HEK293 (cell line): Measurements from ENCODE around the gene AK5.
A peak's percentile ranks its signal among the peaks of the same experiment; 100 is the strongest.
"Not testable (repeated sequence)": the region's sequence is repeated elsewhere in the genome, so short reads cannot be mapped to it uniquely, and the experiment has no call there.

ENCODE experiments used
- CTCF ChIA-PET: fragments of 350-600 bp; formaldehyde crosslinking; extraction: SDS; loops from one replicate; lab custom pipeline; 2021; ENCODE audit warnings: antibody characterized with exemption; lab: Yijun Ruan, JAX
- POLR2A ChIA-PET: fragments of 300-600 bp; formaldehyde crosslinking; extraction: SDS; loops from one replicate; lab custom pipeline; 2020; ENCODE audit warnings: antibody characterized with exemption, inconsistent platforms; lab: Yijun Ruan, JAX
- H3K27ac ChIP-seq: fragments of 200-500 bp; sonication (Bioruptor generic); 2 replicates; pipeline ENCODE4 v1.5.1; 2014; ENCODE audit warnings: low read depth, low read length, control low read depth, inconsistent platforms; ENCODE audit errors: extremely low read depth
- H3K36me3 ChIP-seq, 2 experiments: fragments of 200-500 bp in 1 of 2; sonication (Bioruptor generic) in 1 of 2; 1 replicate in 1 of 2; 2 replicates in 1 of 2; pipeline ENCODE4 v1.5.1; 2014 to 2017; ENCODE audit warnings: inconsistent platforms in 2 of 2, low read length in 2 of 2; ENCODE audit not compliant: control insufficient read depth in 2 of 2, insufficient read depth in 1 of 2
- H3K4me1 ChIP-seq: fragments of 200-500 bp; sonication (Bioruptor generic); 2 replicates; pipeline ENCODE4 v1.5.1; 2014; ENCODE audit warnings: mild to moderate bottlenecking, low read length, inconsistent platforms; ENCODE audit not compliant: control insufficient read depth, insufficient read depth
- H3K4me3 ChIP-seq: 2 replicates; pipeline ENCODE4 v1.5.1; 2011; ENCODE audit warnings: low read depth, mild to moderate bottlenecking, control low read depth, low read length, moderate library complexity
- H3K9me3 ChIP-seq: fragments of 200-500 bp; sonication (Bioruptor generic); 2 replicates; pipeline ENCODE4 v1.5.1; 2014; ENCODE audit warnings: low read depth, low read length, inconsistent platforms; ENCODE audit not compliant: control insufficient read depth, insufficient read depth
- HOXC10 ChIP-seq: sonication (generic); formaldehyde crosslinking; IDR thresholded peaks from 2 replicates; pipeline ENCODE4 v1.8.1; 2023; ENCODE audit warnings: mild to moderate bottlenecking, missing genetic modification reagents
- MYNN ChIP-seq: fragments of 450-650 bp; formaldehyde crosslinking; IDR thresholded peaks from 2 replicates; pipeline ENCODE4 v1.5.1; 2016; ENCODE audit warnings: missing biosample characterization, missing genetic modification characterization, borderline replicate concordance
- WT1 ChIP-seq: fragments of 450-650 bp; formaldehyde crosslinking; IDR thresholded peaks from 2 replicates; pipeline ENCODE4 v1.5.1; 2016; ENCODE audit warnings: missing biosample characterization, missing genetic modification characterization
- ZBTB17 ChIP-seq: fragments of 450-650 bp; formaldehyde crosslinking; IDR thresholded peaks from 2 replicates; pipeline ENCODE4 v1.5.1; 2016; ENCODE audit warnings: missing biosample characterization, missing genetic modification characterization
- ZNF146 ChIP-seq: fragments of 450-650 bp; formaldehyde crosslinking; IDR thresholded peaks from 2 replicates; pipeline ENCODE4 v1.5.1; 2016; ENCODE audit warnings: missing biosample characterization, missing genetic modification characterization
- ZNF239 ChIP-seq: fragments of 450-650 bp; formaldehyde crosslinking; IDR thresholded peaks from 2 replicates; pipeline ENCODE4 v1.5.1; 2016; ENCODE audit warnings: missing biosample characterization, missing genetic modification characterization
- ZNF248 ChIP-seq: fragments of 450-650 bp; formaldehyde crosslinking; IDR thresholded peaks from 2 replicates; pipeline ENCODE4 v1.5.1; 2017; ENCODE audit warnings: missing biosample characterization, missing genetic modification characterization
- ZNF274 ChIP-seq, 2 experiments: fragments of 200-500 bp in 1 of 2; fragments of 450-650 bp in 1 of 2; sonication (Bioruptor generic) in 1 of 2; formaldehyde crosslinking in 1 of 2; IDR thresholded peaks; 2 replicates each; pipeline versions ENCODE4 v1.5.1 to v1.6.1; 2014 to 2016; ENCODE audit warnings: borderline replicate concordance in 1 of 2, inconsistent platforms in 1 of 2, low read length in 1 of 2, missing biosample characterization in 1 of 2, missing genetic modification characterization in 1 of 2
- TF ChIP-seq, protein P1 (sequence below): fragments of 450-650 bp; formaldehyde crosslinking; IDR thresholded peaks from 2 replicates; pipeline ENCODE4 v1.5.1; 2016; ENCODE audit warnings: missing biosample characterization, missing genetic modification characterization
- TF ChIP-seq, protein P2 (sequence below): fragments of 450-650 bp; formaldehyde crosslinking; IDR thresholded peaks from 2 replicates; pipeline ENCODE4 v1.5.1; 2016; ENCODE audit warnings: missing biosample characterization, missing genetic modification characterization, borderline replicate concordance
- TF ChIP-seq, protein P3 (sequence below): fragments of 450-650 bp; formaldehyde crosslinking; IDR thresholded peaks from 2 replicates; pipeline ENCODE4 v1.5.1; 2017; ENCODE audit warnings: missing biosample characterization, missing genetic modification characterization
- TF ChIP-seq, protein P4 (sequence below): fragments of 450-650 bp; formaldehyde crosslinking; optimal IDR thresholded peaks from 2 replicates; pipeline ENCODE3; 2016; ENCODE audit warnings: missing biosample characterization, mild to moderate bottlenecking, missing genetic modification characterization
- TF ChIP-seq, protein P5 (sequence below): fragments of 450-650 bp; formaldehyde crosslinking; IDR thresholded peaks from 2 replicates; pipeline ENCODE4; 2016; ENCODE audit warnings: missing biosample characterization, missing genetic modification characterization
- TF ChIP-seq, protein P6 (sequence below): fragments of 450-650 bp; formaldehyde crosslinking; IDR thresholded peaks from 2 replicates; pipeline ENCODE4 v1.5.1; 2016; ENCODE audit warnings: missing biosample characterization, missing genetic modification characterization

AK5 gene

DNA sequence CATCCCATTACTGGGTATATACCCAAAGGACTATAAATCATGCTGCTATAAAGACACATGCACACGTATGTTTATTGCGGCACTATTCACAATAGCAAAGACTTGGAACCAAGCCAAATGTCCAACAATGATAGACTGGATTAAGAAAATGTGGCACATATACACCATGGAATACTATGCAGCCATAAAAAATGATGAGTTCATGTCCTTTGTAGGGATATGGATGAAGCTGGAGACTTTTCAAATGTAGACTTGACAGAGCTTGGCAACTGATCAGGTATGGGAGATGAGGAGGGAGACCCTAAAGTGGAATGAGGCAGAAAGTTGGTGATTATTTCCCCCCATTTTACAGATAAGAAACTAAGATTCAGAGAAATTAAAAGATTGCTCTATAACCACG, 230.8 kb downstream of the AK5 start:
- H3K36me3 ChIP-seq, POLR2A ChIA-PET, H3K27ac ChIP-seq, H3K4me3 ChIP-seq, CTCF ChIA-PET, H3K9me3 ChIP-seq, H3K4me1 ChIP-seq: not testable (repeated sequence)
- TF ChIP-seq ZNF146 (tag by site-specific recombination), result peak; percentile 81

DNA sequence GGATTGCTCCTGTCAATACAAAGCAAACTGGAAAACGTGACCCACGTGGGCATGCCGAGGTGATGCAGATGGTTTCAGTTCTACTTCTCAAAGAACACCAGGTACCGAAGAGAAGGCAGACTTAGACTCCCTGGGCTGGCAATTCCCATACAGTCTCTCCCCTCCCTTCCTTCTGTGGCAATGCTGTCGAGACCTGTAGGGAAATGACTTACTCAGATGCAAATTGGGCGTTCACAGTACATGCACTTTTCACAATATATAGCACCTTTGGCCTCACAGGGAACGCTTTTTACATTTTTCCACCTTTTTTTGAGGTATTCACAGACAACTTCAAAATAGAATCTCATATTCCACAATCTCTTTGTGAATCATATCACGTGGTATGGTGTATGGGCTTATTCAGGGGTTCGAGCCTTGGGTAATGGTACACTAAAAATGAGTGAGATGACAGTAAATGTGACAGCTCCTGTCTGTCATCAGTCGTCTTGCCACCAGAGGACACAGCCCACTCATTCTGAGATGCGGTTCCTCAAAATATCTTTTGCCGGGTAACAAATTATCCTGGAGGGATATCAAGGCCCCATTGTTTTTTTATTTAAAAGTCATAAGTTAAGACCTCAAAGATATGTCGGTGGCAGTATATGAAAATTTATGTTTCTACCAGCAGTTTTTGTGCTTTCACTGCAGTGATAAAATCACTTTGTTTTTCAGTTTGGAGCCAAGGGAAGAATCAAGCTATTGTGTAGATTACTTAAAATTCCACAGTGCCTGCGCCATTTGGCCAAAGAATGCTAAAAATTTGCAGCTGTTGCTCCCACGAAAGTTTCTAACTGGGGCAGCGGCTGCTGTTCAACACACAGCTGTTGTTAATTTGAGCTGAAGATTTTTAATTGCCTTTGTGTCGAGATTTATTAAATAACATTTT, 232.3 kb downstream of the AK5 start:
- Histone ChIP-seq H3K4me3 (no peak overlapping the region), H3K36me3 (no peaks in the 10 kb centered on the region), H3K27ac (no peak overlapping the region), H3K9me3 (no peaks in the 10 kb centered on the region), H3K4me1 (no peaks in the 10 kb centered on the region)
- ChIA-PET CTCF (interaction anchor here (0.7 to 1.3 kb wide), 2 partner anchors 19 to 162 kb away, joined by 3 to 4 read pairs; no protein-coding TSS in a partner anchor), POLR2A (no interaction called here)
- TF ChIP-seq HOXC10 (CRISPR knock-in tag) (no peak), ZNF248 (tag by site-specific recombination) (no peak), ZBTB17 (tag by site-specific recombination) (no peak), MYNN (tag by site-specific recombination) (no peak), WT1 (no peak), ZNF239 (tag by site-specific recombination) (no peak), ZNF274 (IDR thresholded peaks at IDR 0.05; ENCODE audit: low read length) (no peak), ZNF274 (tag by site-specific recombination; IDR thresholded peaks at IDR 0.05; ENCODE audit: borderline replicate concordance) (no peak)
- TF ChIP-seq, protein P1, sequence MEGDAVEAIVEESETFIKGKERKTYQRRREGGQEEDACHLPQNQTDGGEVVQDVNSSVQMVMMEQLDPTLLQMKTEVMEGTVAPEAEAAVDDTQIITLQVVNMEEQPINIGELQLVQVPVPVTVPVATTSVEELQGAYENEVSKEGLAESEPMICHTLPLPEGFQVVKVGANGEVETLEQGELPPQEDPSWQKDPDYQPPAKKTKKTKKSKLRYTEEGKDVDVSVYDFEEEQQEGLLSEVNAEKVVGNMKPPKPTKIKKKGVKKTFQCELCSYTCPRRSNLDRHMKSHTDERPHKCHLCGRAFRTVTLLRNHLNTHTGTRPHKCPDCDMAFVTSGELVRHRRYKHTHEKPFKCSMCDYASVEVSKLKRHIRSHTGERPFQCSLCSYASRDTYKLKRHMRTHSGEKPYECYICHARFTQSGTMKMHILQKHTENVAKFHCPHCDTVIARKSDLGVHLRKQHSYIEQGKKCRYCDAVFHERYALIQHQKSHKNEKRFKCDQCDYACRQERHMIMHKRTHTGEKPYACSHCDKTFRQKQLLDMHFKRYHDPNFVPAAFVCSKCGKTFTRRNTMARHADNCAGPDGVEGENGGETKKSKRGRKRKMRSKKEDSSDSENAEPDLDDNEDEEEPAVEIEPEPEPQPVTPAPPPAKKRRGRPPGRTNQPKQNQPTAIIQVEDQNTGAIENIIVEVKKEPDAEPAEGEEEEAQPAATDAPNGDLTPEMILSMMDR, result no peak
- TF ChIP-seq, protein P2, sequence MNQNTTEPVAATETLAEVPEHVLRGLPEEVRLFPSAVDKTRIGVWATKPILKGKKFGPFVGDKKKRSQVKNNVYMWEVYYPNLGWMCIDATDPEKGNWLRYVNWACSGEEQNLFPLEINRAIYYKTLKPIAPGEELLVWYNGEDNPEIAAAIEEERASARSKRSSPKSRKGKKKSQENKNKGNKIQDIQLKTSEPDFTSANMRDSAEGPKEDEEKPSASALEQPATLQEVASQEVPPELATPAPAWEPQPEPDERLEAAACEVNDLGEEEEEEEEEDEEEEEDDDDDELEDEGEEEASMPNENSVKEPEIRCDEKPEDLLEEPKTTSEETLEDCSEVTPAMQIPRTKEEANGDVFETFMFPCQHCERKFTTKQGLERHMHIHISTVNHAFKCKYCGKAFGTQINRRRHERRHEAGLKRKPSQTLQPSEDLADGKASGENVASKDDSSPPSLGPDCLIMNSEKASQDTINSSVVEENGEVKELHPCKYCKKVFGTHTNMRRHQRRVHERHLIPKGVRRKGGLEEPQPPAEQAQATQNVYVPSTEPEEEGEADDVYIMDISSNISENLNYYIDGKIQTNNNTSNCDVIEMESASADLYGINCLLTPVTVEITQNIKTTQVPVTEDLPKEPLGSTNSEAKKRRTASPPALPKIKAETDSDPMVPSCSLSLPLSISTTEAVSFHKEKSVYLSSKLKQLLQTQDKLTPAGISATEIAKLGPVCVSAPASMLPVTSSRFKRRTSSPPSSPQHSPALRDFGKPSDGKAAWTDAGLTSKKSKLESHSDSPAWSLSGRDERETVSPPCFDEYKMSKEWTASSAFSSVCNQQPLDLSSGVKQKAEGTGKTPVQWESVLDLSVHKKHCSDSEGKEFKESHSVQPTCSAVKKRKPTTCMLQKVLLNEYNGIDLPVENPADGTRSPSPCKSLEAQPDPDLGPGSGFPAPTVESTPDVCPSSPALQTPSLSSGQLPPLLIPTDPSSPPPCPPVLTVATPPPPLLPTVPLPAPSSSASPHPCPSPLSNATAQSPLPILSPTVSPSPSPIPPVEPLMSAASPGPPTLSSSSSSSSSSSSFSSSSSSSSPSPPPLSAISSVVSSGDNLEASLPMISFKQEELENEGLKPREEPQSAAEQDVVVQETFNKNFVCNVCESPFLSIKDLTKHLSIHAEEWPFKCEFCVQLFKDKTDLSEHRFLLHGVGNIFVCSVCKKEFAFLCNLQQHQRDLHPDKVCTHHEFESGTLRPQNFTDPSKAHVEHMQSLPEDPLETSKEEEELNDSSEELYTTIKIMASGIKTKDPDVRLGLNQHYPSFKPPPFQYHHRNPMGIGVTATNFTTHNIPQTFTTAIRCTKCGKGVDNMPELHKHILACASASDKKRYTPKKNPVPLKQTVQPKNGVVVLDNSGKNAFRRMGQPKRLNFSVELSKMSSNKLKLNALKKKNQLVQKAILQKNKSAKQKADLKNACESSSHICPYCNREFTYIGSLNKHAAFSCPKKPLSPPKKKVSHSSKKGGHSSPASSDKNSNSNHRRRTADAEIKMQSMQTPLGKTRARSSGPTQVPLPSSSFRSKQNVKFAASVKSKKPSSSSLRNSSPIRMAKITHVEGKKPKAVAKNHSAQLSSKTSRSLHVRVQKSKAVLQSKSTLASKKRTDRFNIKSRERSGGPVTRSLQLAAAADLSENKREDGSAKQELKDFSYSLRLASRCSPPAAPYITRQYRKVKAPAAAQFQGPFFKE (tag by site-specific recombination), result no peak
- TF ChIP-seq, protein P3, sequence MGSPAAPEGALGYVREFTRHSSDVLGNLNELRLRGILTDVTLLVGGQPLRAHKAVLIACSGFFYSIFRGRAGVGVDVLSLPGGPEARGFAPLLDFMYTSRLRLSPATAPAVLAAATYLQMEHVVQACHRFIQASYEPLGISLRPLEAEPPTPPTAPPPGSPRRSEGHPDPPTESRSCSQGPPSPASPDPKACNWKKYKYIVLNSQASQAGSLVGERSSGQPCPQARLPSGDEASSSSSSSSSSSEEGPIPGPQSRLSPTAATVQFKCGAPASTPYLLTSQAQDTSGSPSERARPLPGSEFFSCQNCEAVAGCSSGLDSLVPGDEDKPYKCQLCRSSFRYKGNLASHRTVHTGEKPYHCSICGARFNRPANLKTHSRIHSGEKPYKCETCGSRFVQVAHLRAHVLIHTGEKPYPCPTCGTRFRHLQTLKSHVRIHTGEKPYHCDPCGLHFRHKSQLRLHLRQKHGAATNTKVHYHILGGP, result no peak
- TF ChIP-seq, protein P4, sequence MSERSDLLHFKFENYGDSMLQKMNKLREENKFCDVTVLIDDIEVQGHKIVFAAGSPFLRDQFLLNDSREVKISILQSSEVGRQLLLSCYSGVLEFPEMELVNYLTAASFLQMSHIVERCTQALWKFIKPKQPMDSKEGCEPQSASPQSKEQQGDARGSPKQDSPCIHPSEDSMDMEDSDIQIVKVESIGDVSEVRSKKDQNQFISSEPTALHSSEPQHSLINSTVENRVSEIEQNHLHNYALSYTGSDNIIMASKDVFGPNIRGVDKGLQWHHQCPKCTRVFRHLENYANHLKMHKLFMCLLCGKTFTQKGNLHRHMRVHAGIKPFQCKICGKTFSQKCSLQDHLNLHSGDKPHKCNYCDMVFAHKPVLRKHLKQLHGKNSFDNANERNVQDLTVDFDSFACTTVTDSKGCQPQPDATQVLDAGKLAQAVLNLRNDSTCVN (tag by site-specific recombination), result no peak
- TF ChIP-seq, protein P5, sequence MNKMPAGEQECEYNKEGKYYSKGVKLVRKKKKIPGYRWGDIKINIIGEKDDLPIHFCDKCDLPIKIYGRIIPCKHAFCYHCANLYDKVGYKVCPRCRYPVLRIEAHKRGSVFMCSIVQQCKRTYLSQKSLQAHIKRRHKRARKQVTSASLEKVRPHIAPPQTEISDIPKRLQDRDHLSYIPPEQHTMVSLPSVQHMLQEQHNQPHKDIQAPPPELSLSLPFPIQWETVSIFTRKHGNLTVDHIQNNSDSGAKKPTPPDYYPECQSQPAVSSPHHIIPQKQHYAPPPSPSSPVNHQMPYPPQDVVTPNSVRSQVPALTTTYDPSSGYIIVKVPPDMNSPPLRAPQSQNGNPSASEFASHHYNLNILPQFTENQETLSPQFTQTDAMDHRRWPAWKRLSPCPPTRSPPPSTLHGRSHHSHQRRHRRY (tag by site-specific recombination), result no peak
- TF ChIP-seq, protein P6, sequence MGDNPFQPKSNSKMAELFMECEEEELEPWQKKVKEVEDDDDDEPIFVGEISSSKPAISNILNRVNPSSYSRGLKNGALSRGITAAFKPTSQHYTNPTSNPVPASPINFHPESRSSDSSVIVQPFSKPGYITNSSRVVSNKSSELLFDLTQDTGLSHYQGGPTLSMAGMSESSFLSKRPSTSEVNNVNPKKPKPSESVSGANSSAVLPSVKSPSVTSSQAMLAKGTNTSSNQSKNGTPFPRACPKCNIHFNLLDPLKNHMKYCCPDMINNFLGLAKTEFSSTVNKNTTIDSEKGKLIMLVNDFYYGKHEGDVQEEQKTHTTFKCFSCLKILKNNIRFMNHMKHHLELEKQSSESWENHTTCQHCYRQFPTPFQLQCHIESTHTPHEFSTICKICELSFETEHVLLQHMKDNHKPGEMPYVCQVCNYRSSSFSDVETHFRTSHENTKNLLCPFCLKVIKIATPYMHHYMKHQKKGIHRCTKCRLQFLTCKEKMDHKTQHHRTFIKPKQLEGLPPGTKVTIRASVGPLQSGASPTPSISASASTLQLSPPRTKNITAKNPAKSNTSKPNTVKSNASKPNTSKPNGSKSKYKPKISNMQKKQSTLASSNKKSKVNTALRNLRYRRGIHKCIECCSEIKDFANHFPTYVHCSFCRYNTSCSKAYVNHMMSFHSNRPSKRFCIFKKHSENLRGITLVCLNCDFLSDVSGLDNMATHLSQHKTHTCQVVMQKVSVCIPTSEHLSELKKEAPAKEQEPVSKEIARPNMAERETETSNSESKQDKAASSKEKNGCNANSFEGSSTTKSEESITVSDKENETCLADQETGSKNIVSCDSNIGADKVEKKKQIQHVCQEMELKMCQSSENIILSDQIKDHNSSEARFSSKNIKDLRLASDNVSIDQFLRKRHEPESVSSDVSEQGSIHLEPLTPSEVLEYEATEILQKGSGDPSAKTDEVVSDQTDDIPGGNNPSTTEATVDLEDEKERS, result no peak
